Stimulated activated naive B cell treated with anti-CD40 and anti-IgM and Interleukin-4, amounts not matched to agents 10 μg/mL and 1 μg/mL and 100 μg/mL, for 72 hours (primary cell): ENCODE results near the gene PKD1.
"Not testable (repeated sequence)": the region's sequence is repeated elsewhere in the genome, so short reads cannot be mapped to it uniquely, and the experiment has no call there.

Source experiments
- ATAC-seq, 2 donors: fragments of 150-1000 bp; cut with Tn5 transposase; replicated peaks; 2 replicates each; pipeline ENCODE4 v1.10.0; 2021; ENCODE audit warnings: moderate library complexity in 1 of 2
- DNase-seq: peaks from one replicate; pipeline ENCODE4 v3.0.0; 2021
- H3K27ac Mint-ChIP-seq: one replicate; pipeline ENCODE4 v1.8.0; 2022; ENCODE audit warnings: mild to moderate bottlenecking, mixed read lengths
- H3K27me3 Mint-ChIP-seq, 2 donors: one replicate each; pipeline ENCODE4 v1.8.0; 2022; ENCODE audit warnings: mixed read lengths in 2 of 2
- H3K36me3 Mint-ChIP-seq, 2 donors: one replicate each; pipeline ENCODE4 v1.8.0; 2022; ENCODE audit warnings: mixed read lengths in 2 of 2, mild to moderate bottlenecking in 1 of 2
- H3K4me1 Mint-ChIP-seq, 2 donors: one replicate each; pipeline ENCODE4 v1.8.0; 2022; ENCODE audit warnings: mixed read lengths in 2 of 2, mild to moderate bottlenecking in 1 of 2
- H3K4me3 Mint-ChIP-seq, 2 donors: one replicate each; pipeline ENCODE4 v1.8.0; 2022; ENCODE audit warnings: mild to moderate bottlenecking in 2 of 2, mixed read lengths in 2 of 2, moderate library complexity in 1 of 2
- H3K9me3 Mint-ChIP-seq, 2 donors: one replicate each; pipeline ENCODE4 v1.8.0; 2022; ENCODE audit warnings: mixed read lengths in 2 of 2, mild to moderate bottlenecking in 1 of 2

Gene PKD1

GRCh38 chr16:2126928-2127556 lies 8.7 kb downstream of the PKD1 start:
- peak overlapping the region; percentile 25 for H3K27ac Mint-ChIP-seq

GRCh38 chr16:2126161-2126743 lies 9.4 kb downstream of the PKD1 start:
- H3K4me3 Mint-ChIP-seq, H3K27ac Mint-ChIP-seq, H3K36me3 Mint-ChIP-seq, H3K27me3 Mint-ChIP-seq, H3K9me3 Mint-ChIP-seq, DNase-seq, ATAC-seq: not testable (repeated sequence)
- H3K4me1 Mint-ChIP-seq = peaks cover 16 to 45% of the 10 kb centered on the region in 2 donors

More at GRCh38 chr16:2126928-2127556, 8.7 kb downstream of the PKD1 start:
- not testable (repeated sequence) for H3K36me3 Mint-ChIP-seq, H3K27me3 Mint-ChIP-seq, H3K4me3 Mint-ChIP-seq, H3K9me3 Mint-ChIP-seq, DNase-seq
- ATAC-seq = peak in 1 of 2 donors; percentile 6
- peaks cover 16 to 37% of the 10 kb centered on the region in 2 donors for H3K4me1 Mint-ChIP-seq

GRCh38 chr16:2125609-2126008 lies 10.1 kb downstream of the PKD1 start:
- H3K27me3 Mint-ChIP-seq, DNase-seq, H3K9me3 Mint-ChIP-seq, ATAC-seq, H3K36me3 Mint-ChIP-seq: not testable (repeated sequence)
- Mint-ChIP-seq H3K27ac (peak overlapping the region; percentile 14), H3K4me3 (peak overlapping the region in 1 of 2 donors; percentile 30), H3K4me1 (peaks cover 14 to 48% of the 10 kb centered on the region in 2 donors)

GRCh38 chr16:2124694-2125444 lies 10.8 kb downstream of the PKD1 start:
- DNase-seq, H3K9me3 Mint-ChIP-seq, H3K27me3 Mint-ChIP-seq, H3K36me3 Mint-ChIP-seq: not testable (repeated sequence)
- Mint-ChIP-seq H3K4me3 (peak overlapping the region; percentile 14 to 30), H3K4me1 (peaks cover 16 to 48% of the 10 kb centered on the region in 2 donors), H3K27ac (peak overlapping the region; percentile 14)
- ATAC-seq = peak; percentile 12 to 38

- H3K36me3 Mint-ChIP-seq, H3K9me3 Mint-ChIP-seq, ATAC-seq, H3K4me3 Mint-ChIP-seq, H3K27me3 Mint-ChIP-seq, H3K27ac Mint-ChIP-seq, DNase-seq: not testable (repeated sequence)
- peaks cover 16 to 48% of the 10 kb centered on the region in 2 donors for H3K4me1 Mint-ChIP-seq
Observed at GRCh38 chr16:2124377-2124693, 11.4 kb downstream of the PKD1 start.

GRCh38 chr16:2123706-2124376 lies 11.9 kb downstream of the PKD1 start:
- H3K4me3 Mint-ChIP-seq, H3K27ac Mint-ChIP-seq, ATAC-seq, H3K36me3 Mint-ChIP-seq, H3K27me3 Mint-ChIP-seq, DNase-seq, H3K9me3 Mint-ChIP-seq: not testable (repeated sequence)
- H3K4me1 Mint-ChIP-seq = peaks cover 16 to 48% of the 10 kb centered on the region in 2 donors

- not testable (repeated sequence) for H3K27ac Mint-ChIP-seq, DNase-seq, ATAC-seq, H3K36me3 Mint-ChIP-seq, H3K4me3 Mint-ChIP-seq, H3K9me3 Mint-ChIP-seq, H3K27me3 Mint-ChIP-seq
- H3K4me1 Mint-ChIP-seq = peaks cover 12 to 42% of the 10 kb centered on the region in 2 donors
Observed at GRCh38 chr16:2122934-2123683, 12.6 kb downstream of the PKD1 start.

GRCh38 chr16:2122429-2122828 lies 13.3 kb downstream of the PKD1 start:
- Mint-ChIP-seq H3K36me3 (peaks cover 0 to 1% of the 10 kb centered on the region in 2 donors), H3K9me3 (no peaks in the 10 kb centered on the region), H3K27me3 (no peaks in the 10 kb centered on the region), H3K4me1 (peaks cover 10 to 40% of the 10 kb centered on the region in 2 donors), H3K27ac (no peak overlapping the region), H3K4me3 (no peak overlapping the region)
- ATAC-seq (no peak), DNase-seq (no peak)

- H3K27ac Mint-ChIP-seq = no peak overlapping the region
Observed at GRCh38 chr16:2121853-2122252, 13.8 kb downstream of the PKD1 start.

GRCh38 chr16:2121325-2121724 lies 14.4 kb downstream of the PKD1 start:
- peaks cover 7 to 29% of the 10 kb centered on the region in 2 donors for H3K4me1 Mint-ChIP-seq
- not testable (repeated sequence) for H3K27ac Mint-ChIP-seq

More at GRCh38 chr16:2121853-2122252, 13.8 kb downstream of the PKD1 start:
- H3K4me3 Mint-ChIP-seq = no peak overlapping the region
- peaks cover 7 to 35% of the 10 kb centered on the region in 2 donors for H3K4me1 Mint-ChIP-seq
- H3K27me3 Mint-ChIP-seq = no peaks in the 10 kb centered on the region
- peaks cover 0 to 1% of the 10 kb centered on the region in 2 donors for H3K36me3 Mint-ChIP-seq
- DNase-seq = no peak
- ATAC-seq = no peak
- H3K9me3 Mint-ChIP-seq = no peaks in the 10 kb centered on the region

GRCh38 chr16:2117960-2118722 lies 17.6 kb downstream of the PKD1 start:
- H3K9me3 Mint-ChIP-seq, DNase-seq, H3K4me3 Mint-ChIP-seq, H3K27ac Mint-ChIP-seq, H3K36me3 Mint-ChIP-seq, H3K27me3 Mint-ChIP-seq, ATAC-seq: not testable (repeated sequence)
- H3K4me1 Mint-ChIP-seq = peaks cover 2 to 11% of the 10 kb centered on the region in 2 donors

More at GRCh38 chr16:2121325-2121724, 14.4 kb downstream of the PKD1 start:
- H3K4me3 Mint-ChIP-seq, H3K9me3 Mint-ChIP-seq, DNase-seq, H3K27me3 Mint-ChIP-seq, H3K36me3 Mint-ChIP-seq: not testable (repeated sequence)
- peak; percentile 63 to 74 for ATAC-seq

GRCh38 chr16:2117341-2117740 lies 18.4 kb downstream of the PKD1 start:
- H3K4me3 Mint-ChIP-seq, H3K27ac Mint-ChIP-seq, DNase-seq, H3K9me3 Mint-ChIP-seq, H3K27me3 Mint-ChIP-seq, ATAC-seq: not testable (repeated sequence)
- H3K4me1 Mint-ChIP-seq = peaks cover 2 to 11% of the 10 kb centered on the region in 2 donors
- H3K36me3 Mint-ChIP-seq = peaks cover 4 to 12% of the 10 kb centered on the region in 2 donors

- H3K27ac Mint-ChIP-seq, ATAC-seq, H3K27me3 Mint-ChIP-seq, DNase-seq, H3K4me1 Mint-ChIP-seq, H3K4me3 Mint-ChIP-seq, H3K9me3 Mint-ChIP-seq: not testable (repeated sequence)
- H3K36me3 Mint-ChIP-seq = peaks cover 6 to 12% of the 10 kb centered on the region in 2 donors
Observed at GRCh38 chr16:2116428-2116827, 19.3 kb downstream of the PKD1 start.
